Measurements from ENCODE around the gene PLS1.

DNA sequence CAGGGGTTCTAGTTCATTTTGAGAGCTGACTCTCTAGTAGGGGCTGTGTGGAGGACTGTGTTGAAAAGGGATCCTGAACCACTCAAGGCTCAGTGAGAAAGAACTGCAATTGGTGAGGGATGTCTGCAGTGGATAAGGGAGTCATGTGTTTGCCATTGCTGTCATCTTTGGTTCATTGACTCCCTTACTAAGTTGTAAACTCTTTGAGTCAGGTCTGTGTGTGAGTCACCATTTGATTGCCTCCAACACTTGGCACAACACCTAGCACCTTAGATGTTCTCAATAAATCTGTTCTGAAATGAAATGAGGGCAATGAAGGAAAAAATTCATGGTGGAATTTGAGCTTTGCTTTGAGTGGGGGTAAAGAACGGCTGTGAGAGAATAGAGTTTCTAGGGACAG lies 51.7 kb downstream of the PLS1 start:
- TF ChIP-seq CTCF (IDR thresholded peaks at IDR 0.05) = no peak
- no peak for TF ChIP-seq POLR2A (IDR thresholded peaks at IDR 0.05)
